HCT116 (cell line): ENCODE measurements around the gene IFIT3.
A peak's percentile ranks its signal among the peaks of the same experiment; 100 is the strongest.

Source experiments
- CEBPB ChIP-seq: IDR thresholded peaks from 2 replicates; pipeline ENCODE4 v1.6.1; 2012; ENCODE audit warnings: low read depth
- EZH2 ChIP-seq: fragments of 200-600 bp; sonication (generic); IDR thresholded peaks from 2 replicates; pipeline ENCODE4 v1.6.1; 2017; ENCODE audit warnings: antibody characterized with exemption, mixed run types
- POLR2A ChIP-seq: IDR thresholded peaks from 2 replicates; pipeline ENCODE4 v1.7.0; 2011; ENCODE audit warnings: borderline replicate concordance; ENCODE audit not compliant: insufficient read depth, insufficient read length; ENCODE audit errors: extremely low read depth
- RAD21 ChIP-seq: IDR thresholded peaks from 2 replicates; pipeline ENCODE4 v1.6.1; 2012; ENCODE audit warnings: low read depth, mild to moderate bottlenecking
- REST ChIP-seq: IDR thresholded peaks from 2 replicates; pipeline ENCODE4 v1.6.1; 2012; ENCODE audit warnings: low read depth
- SIN3A ChIP-seq: IDR thresholded peaks from 2 replicates; pipeline ENCODE4 v1.6.1; 2012; ENCODE audit warnings: low read depth
- YY1 ChIP-seq: IDR thresholded peaks from 2 replicates; pipeline ENCODE4 v1.6.1; 2011; ENCODE audit warnings: low read length, low read depth, moderate library complexity, mild to moderate bottlenecking; ENCODE audit not compliant: insufficient replicate concordance; ENCODE audit errors: extremely low read depth
- ZNF274 ChIP-seq: fragments of 200-500 bp; sonication (Bioruptor generic); IDR thresholded peaks from 2 replicates; pipeline ENCODE4 v1.6.1; 2014; ENCODE audit warnings: mild to moderate bottlenecking, low read depth, low read length, inconsistent platforms
- TF ChIP-seq, protein P1 (sequence below), 3 experiments: fragments of 200-600 bp in 1 of 3; sonication (generic) in 1 of 3; IDR thresholded peaks in 2 of 3; conservative IDR thresholded peaks in 1 of 3; 2 replicates each; pipeline ENCODE4 v1.5.1; 2012 to 2017; ENCODE audit warnings: low read depth in 2 of 3, low read length in 2 of 3, antibody characterized with exemption in 1 of 3, borderline replicate concordance in 1 of 3, control low read depth in 1 of 3, mild to moderate bottlenecking in 1 of 3, mixed read lengths in 1 of 3, mixed run types in 1 of 3, moderate library complexity in 1 of 3; ENCODE audit not compliant: insufficient read depth in 1 of 3
- TF ChIP-seq, protein P2 (sequence below): IDR thresholded peaks from 2 replicates; pipeline ENCODE4 v1.6.1; 2012
- TF ChIP-seq, protein P3 (sequence below): IDR thresholded peaks from 2 replicates; pipeline ENCODE4 v1.6.1; 2012

- TF ChIP-seq, protein P1, sequence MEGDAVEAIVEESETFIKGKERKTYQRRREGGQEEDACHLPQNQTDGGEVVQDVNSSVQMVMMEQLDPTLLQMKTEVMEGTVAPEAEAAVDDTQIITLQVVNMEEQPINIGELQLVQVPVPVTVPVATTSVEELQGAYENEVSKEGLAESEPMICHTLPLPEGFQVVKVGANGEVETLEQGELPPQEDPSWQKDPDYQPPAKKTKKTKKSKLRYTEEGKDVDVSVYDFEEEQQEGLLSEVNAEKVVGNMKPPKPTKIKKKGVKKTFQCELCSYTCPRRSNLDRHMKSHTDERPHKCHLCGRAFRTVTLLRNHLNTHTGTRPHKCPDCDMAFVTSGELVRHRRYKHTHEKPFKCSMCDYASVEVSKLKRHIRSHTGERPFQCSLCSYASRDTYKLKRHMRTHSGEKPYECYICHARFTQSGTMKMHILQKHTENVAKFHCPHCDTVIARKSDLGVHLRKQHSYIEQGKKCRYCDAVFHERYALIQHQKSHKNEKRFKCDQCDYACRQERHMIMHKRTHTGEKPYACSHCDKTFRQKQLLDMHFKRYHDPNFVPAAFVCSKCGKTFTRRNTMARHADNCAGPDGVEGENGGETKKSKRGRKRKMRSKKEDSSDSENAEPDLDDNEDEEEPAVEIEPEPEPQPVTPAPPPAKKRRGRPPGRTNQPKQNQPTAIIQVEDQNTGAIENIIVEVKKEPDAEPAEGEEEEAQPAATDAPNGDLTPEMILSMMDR (IDR thresholded peaks at IDR 0.05 in 2 of 3, conservative IDR thresholded peaks at IDR 0.05 in 1 of 3; ENCODE audit: borderline replicate concordance in 1 of 3, insufficient read depth in 1 of 3, low read depth in 2 of 3, low read length in 2 of 3): no peak
- no peak for TF ChIP-seq REST
- TF ChIP-seq, protein P2, sequence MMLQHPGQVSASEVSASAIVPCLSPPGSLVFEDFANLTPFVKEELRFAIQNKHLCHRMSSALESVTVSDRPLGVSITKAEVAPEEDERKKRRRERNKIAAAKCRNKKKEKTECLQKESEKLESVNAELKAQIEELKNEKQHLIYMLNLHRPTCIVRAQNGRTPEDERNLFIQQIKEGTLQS: no peak
- TF ChIP-seq, protein P3, sequence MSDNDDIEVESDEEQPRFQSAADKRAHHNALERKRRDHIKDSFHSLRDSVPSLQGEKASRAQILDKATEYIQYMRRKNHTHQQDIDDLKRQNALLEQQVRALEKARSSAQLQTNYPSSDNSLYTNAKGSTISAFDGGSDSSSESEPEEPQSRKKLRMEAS: no peak
- TF ChIP-seq POLR2A: no peak
- TF ChIP-seq CEBPB: peak; percentile 91
- TF ChIP-seq SIN3A: no peak
- TF ChIP-seq RAD21: no peak
- no peak for TF ChIP-seq EZH2
- TF ChIP-seq YY1: no peak
- TF ChIP-seq ZNF274: no peak
These were observed 18.8 kb downstream of the IFIT3 start for GRCh38 chr10:89346405-89347254.
